Activated CD4-positive, CD25-positive, alpha-beta regulatory T cell treated with anti-CD3 and anti-CD28 coated beads, Interleukin-2, amount 50 U/mL, for 24 hours (primary cell): ENCODE results near the gene ZNF516.
A peak's percentile ranks its signal among the peaks of the same experiment; 100 is the strongest.

Experiments
- ATAC-seq, 2 donors: fragments of 150-1000 bp; cut with Tn5 transposase; one replicate each; pipeline ENCODE4 v1.10.0; 2021; ENCODE audit warnings: mild to moderate bottlenecking in 1 of 2, moderate library complexity in 1 of 2

Gene ZNF516

DNA sequence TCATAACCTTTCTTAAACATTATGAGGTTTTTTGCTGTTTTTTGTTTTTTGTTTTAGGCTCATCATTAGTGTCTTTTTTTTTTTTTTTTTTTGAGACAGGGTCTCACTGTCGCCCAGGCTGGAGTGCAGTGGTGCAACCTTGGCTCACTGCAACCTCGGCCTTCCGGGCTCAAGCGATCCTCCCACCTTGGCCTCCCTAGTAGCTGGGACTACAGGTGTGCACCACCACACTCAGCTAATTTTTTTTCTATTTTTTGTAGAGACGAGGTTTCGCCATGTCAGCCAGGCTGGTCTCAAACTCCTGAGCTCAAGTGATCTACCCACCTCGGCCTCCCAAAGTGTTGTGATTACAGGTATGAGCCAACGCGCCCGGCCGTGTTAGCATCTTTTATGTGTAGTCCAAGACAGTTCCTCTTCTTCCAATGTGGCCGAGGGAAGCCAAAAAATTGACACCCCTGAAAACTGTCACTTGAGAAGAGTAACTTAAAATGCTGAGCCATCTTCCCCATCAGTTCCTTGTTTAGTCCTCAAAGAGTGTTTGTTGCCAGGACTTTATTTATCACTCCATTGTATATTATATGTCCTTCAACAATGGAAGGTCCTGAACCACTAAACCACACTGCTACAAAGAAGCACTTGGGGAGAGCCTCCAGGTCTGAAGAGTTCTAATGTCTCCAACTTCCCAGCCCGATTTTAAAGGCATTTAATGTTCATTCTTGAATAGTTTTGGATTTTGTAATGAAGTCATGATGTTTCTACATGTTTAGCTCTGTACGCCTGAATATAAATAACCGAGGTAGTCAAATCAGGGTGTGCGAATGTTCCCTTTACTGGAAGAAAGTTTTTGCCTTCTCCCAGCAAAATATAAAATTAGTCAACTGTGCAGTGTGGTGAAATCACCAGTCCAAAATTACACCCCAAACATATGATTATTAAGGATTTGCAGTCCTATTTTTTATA is 26.4 kb downstream of the ZNF516 start:
- ATAC-seq: no peak

DNA sequence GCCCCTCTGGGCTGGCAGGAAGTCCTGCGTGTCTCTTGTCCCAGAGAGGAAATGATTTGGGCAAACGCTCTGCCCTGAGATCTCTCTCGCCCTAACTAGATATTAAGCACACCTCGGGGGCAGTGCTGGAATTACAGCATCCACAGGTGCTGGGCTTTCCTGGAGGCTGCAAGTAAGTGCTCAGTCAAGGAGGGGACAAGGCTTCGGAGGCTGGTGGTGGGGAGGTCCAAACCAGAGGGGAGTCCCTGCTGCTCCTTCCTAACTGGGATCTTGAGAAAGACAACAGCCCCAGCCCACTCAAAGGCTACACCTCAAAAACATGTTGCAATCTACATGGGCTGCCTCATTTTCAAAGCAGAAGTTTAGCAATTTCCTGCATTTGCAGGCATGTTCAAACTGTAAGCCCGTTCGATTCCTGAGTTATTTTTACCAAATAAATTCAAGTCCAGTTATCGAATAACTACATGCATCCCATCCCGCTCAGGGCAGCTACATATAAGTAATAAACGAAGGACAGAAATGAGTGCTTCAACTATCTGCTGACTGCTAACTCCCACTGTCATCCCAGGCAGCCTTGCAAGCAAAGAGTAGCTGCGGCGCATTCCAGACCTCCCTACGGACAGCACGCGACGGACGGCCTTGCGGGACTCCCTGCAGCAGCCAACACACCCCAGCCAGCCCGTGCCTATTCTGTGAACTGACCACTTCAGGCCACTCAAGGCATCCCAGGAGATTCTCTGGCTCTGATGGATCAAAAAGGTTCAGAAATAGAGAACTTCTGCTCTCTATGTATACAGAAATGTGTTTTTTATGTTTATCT is 27.5 kb downstream of the ZNF516 start:
- peak in 1 of 2 donors; percentile 17 for ATAC-seq

DNA sequence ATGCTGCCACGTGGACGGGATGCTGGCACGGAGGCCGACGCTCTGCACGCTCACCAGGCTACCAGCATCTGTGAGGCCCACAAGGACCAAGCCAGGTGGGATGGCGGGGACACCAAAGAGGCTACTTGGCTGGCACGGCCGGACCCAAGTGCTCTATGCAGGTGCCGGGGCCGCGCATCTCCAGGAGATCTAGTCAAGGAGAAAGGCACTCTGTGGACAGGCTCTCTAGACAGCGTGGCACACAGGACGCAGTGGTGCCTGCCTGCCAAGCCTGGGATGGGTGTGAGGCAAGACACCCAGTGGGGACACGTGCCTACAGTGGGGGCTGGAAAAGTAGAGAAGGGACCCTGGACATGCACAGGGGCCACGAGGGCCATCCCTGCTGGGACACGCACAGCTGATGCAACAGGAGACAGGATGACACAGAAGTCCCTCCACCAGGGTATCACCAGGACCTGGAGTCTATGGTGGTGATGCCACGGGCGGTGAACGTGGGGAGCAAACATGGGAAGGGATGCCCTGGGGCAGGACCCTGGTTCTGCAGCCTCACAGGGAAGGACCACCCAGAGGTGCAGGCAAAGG is 28.5 kb downstream of the ZNF516 start:
- ATAC-seq: peak; percentile 10 to 17

DNA sequence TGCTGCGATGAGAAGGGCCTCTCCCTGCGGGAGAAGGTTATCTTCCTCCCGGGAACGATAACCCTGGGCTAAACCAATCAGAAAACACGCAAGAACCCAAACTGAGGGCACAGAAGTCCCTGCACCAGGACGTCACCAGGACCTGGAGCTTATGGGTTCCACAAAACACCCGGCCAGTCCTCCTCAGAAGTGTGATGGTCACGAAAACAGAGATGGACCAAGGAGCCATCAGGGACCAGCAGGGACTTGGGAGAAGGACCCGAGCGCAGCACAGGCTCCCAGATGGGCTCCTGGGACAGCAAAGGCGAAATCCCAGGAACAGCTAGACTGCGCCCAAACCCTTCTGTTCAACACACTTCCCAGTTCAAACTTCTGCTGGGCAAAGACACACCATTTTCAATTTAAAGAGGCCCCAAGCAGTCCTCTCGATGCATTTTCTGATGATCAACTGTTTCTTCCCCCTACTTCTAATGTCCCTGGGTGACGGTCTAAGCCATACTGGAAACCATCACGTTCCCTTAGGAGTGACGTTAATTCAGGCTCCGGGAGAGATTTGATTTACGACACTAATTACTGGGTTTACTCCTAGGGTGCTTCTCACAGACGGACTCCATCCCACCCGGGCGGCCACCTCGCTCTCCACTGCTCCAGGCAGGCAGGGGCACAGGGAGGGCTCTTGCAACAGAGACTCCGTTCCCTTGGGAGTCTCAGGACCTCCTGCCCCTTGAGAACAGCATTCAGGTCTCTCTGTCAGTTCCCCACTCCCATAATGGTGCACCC is 29.2 kb downstream of the ZNF516 start:
- no peak for ATAC-seq

DNA sequence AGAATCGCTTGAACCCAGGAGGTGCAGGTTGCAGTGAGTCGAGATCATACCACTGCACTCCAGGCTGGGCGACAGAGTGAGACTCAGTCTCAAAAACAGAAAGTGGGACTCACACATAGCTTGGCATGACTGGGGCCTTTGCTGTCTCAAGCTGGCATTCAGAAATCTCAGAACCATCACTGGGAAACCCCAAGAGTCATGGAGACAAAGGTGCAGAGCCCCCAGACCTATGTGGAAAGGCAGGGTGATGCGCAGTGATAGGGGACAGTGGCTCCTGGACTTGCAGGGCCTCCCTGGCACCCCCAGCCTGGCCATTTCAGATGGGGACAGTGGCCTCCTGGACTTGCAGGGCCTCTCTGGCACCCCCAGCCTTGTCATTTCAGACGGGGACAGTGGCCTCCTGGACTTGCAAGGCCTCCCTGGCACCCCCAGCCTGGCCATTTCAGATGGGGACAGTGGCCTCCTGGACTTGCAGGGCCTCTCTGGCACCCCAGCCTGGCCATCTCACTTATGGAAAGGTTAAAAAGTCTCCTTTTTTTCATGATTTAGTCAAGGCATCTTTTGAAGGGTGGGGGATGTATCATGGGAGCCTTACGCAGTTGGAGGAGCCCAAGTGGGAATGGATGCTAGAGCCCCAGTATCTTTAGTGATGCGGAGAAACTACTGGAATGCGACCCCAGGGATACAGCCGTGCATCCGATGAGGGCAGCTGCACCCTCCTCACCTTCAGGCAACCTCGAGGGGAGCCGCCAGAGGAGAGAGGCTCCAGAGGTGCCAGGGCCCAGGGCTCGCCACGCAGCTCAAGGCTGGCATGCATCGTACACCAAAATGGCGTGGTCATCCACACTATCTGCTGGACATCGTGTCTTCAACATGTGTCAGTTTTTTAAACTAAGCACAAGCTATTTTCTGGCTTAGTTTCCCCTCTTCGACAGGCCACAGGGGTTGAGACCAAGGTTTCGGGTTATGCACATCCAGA is 30.5 kb downstream of the ZNF516 start:
- no peak for ATAC-seq

DNA sequence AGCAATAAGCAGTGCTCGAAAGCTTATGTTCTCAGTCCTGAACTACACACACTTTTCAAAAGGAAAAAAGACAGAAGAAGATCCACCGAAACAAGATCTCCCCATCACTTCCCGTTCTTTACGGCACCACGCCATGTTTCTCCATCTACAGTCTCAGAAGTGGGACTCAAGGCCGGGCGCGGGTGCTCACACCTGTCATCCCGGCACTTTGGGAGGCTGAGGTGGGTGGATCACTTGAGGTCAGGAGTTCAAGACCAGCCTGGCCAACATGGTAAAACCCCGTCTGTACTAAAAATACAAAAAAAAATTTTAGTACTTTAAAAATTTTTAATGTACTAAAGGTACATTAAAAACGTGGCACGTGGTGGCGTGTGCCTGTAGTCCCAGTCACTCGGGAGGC is 31.2 kb downstream of the ZNF516 start:
- ATAC-seq: no peak

DNA sequence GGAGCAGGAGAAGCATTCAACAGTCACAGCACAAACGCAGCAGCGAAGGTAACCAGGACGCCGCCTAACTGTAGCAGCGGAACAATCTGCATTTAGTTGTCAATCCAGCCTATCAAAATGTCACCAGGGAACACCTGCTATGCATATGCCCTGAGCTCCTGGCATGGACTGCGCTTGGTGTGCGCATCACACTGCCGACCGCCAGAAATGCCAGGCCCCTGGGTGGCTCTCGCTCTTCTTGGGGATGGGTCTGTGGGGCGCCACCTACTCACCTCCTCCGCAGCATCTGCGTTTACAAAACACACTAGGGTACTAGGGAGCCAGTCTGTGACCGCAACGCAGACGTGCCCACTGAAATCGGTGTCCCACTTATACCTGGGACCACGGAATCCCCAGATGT is 31.7 kb downstream of the ZNF516 start:
- ATAC-seq: no peak

DNA sequence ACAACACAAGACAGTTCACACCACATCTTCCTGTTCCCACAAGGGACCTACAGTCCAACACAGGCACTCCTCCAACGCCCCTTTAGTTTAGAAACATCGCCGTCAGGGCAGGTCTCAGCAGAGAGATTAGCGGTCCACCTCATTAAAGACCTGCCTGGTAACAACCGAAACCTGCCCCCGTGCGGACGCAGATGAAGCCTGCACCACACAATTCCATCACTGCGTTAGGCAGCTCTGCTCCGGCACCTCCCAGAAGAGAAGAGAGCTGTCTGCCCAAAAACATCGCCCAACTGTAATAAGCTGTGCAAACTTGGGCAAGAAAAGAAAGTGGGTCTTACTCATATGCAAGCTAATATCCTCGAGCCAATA is 32.7 kb downstream of the ZNF516 start:
- ATAC-seq: no peak

DNA sequence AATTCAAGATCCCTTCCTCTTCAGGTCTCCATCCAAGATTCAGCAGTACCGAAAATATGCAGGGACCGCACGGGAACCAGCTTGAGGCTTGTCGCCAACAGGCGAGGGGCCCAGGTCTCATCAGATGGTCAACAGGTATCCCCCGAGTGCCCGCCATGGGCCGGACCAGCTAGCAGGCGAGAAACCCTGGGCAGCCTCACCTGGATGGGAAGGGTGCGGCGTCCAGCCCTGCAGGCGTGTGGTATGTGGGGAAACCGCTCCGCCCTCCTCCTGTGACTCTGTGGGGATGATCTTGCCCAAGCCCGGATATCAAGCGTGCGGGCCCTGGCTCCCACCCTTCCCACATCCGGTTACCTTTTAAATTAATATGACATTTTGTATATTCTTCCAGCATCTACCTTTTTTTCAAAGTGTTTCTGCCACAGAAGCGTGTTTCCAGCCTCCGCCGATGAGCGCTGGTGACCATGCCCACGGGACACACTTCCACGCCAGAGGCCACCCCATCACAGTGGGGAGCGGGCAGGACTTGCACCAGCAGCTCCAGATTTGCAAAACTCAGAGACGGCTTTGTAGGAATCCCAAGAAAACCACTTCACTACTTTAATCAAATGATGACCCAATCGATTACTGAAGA is 33.2 kb downstream of the ZNF516 start:
- no peak for ATAC-seq

DNA sequence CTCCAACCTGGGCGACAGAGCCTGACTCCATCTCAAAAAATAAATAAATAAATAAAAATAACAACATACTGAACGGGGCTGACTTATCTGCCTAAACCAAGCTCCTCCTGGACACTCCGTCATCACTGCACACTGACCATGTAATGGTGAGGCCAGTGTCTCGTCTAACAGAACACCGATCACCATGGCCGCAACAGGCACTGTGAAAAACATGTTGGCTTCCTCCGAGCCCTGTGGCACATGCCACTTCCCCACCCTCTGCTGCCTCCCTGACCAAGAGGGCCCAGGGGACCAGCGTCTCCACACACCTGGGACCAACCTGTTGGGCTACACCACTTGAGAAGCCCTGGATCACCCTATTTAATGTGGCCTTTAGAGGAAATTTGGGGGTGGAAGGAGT is 33.9 kb downstream of the ZNF516 start:
- no peak for ATAC-seq

DNA sequence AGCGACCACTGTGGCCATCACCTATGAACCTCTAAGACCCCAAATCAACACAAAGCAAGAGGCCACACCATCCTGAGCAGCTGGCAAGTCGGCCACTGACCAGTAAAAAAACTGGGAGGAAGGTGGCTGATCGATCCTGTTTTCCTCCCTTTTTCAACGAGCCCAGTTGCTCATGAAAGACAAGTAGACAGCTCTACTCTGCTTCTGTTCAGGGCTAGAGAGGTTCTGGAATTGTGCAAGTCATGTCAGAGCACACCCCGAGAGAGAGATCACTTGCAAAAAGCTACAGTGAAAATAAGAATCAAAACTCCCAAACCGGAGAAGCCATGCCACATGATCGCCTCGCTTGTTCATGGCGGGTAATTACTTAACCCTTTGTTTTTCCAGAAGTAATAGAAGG is 34.6 kb downstream of the ZNF516 start:
- no peak for ATAC-seq

DNA sequence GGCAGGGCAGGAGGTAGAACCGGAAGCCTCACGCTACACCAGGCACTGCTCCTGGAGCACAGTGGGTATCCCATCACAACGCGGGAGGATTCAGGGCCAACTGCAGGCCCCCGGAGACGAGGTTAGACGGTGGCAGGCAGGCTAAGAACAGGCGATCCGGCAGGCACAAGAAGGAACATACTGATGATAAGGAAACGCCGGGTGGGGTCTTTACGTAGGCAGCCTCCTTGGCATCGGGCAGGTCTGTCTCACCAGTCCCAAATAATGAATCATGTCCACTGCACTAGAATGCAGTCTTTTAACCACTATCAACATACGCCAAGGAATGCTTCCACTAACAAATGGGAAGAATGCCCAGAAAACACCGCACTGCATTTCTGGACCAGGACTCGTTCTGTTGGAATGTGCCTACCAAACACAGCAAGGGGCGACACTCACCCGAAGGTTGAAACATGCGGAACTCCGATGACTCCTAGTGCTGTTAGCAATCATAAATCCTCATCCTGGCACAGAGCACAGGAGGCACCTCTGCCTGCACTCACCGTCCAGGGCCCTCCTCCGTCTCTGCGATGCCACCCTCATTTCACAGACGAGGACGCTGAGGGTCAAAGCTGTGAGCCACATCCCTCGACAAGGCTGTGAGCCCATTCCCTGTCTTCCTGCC is 35.2 kb downstream of the ZNF516 start:
- no peak for ATAC-seq

DNA sequence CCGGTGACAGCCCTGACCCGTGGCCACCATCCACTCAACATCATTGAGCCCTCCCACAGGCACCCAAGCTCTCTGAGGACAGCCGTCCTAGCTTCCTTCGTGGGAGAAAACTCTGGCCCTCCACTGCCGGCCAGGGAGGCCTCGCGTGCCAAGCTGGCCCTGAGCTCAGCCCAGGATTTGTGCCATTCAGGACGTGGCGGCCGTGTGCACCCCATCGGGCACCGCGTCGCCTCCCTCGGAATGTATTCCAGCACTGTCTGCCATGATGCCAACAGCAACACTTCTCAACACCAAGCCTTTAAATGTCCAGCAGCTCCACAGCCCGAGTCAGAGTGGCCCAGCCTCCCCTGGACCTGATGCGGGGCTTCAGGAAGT is 35.7 kb downstream of the ZNF516 start:
- ATAC-seq: no peak

DNA sequence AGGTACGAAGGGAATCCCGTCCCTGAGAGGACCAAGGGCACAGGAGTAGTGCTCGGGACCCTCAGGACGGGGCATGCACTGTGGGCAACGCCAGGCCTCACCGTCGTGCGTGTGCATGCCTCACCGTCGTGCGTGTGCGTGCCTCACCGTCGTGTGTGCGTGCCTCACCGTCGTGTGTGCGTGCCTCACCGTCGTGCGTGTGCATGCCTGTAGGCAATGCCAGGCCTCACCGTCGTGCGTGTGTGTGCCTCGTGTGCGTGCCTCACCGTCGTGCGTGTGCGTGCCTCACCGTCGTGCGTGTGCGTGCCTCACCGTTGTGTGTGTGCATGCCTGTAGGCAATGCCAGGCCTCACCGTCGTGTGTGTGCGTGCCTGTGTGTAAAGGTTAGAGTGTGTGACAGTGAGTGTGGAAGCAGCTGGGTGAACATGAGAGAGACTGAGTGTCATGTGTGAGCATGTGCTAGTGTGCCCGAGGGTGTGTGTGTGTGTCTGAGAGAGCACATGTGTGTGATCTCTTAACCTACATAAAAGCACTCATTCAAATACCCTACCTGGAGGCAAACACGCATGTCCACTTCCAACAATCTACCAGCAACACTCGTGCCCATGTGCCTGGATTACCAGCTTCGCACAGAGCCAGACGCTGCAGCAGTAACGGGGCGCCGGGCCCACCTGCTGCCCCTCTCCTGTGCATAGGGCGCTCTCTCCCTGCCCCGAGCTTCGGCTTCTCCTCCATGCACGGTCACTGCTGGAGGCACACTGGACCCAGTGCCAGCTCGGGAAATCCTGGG is 36.3 kb downstream of the ZNF516 start:
- ATAC-seq: no peak

DNA sequence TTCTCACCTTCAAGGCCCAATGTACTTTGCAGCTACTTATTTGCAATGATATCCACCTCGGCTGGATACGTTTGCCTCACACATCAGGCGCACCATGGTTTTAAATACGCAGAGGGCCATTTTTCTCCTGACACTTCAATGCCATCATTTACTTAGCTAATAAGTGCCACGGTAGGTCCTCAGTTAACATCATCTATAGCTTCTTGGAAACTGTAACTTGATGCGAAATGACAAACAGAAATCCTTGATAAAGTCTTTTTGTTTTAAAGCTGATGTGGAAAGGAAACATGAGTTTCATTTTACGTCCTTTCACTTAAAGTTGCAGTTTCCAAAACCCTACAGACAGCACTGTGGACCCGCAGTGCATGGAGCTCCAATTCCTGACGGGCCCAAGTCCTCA is 37.1 kb downstream of the ZNF516 start:
- ATAC-seq: no peak

DNA sequence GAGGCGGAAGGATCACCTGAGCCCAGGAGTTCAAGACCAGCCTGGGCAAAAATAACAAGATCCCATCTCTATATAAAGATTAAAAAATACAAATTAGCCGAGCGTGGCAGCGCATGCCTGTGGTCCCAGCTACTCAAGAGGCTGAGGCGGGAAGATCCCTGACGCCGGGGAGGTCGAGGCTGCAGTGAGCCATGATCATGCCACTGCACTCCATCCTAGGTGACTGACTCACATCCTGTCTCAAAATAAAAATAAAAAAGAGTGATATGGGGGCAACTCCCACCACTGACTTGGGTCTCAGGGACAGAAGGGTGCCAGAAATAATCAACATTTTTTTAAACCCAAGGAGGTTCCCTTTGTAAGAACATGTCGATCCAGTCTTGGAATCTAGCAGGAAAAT is 37.6 kb downstream of the ZNF516 start:
- ATAC-seq: no peak

DNA sequence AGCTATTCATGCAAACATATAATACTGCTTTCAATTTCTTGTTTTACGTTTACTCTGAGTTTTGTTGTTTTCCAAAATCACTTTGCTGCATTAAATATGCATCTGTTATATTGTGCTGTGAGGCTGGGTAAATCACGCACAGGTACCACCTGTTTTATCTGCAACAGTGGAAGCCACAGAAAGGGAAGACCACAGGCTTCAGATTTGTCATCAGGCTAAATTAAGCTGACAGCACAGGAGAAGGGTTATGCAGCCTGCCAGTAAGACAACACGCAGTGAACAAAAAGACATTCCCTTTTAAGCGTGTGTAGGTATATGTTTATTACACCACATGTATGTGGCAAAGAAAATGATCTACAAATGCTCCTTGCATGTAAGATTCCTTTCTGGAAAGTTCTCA is 38.2 kb downstream of the ZNF516 start:
- ATAC-seq: no peak

DNA sequence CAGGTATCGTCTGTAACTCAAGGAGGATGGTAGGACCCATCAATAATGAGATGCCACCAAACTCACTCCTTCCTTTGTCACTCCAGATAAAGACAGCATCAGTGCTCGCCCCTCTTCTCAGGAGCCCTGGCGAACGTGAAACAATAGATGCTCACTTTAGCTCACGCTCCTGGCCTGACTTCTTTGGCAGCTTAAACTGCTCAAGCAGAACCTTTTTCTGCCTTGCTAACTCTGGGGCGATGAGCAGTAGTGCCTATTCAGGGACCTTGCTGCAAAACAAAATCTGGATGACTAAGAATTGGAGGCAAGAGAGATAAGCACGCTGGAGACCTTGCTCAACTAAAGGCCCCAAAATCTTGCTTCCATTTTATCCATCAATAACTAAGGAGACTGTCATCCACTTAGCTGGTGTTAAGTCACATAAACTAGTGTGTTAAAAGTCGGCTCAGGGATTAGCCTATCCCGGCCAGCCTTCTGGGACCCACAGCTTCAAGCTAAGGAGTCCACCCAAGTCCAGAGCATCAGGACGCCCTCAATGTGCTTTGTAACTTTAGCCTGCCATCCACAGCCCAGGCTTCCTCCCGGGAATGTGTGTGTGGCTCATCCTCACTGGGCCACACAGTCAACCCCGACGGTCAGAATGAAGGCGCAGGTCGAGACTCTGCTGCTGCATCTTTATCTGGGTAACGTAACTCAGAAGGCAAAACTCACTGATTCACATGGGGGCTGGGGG is 38.9 kb downstream of the ZNF516 start:
- no peak for ATAC-seq
